Cardiac septum (tissue), 1 donor: ENCODE measurements around the gene UMAD1. TPM values are rescaled to one million over a fixed set of nuclear protein-coding genes. Genes with fewer than 3 reads are reported as not detected.
"Not testable (repeated sequence)": the region's sequence is repeated elsewhere in the genome, so short reads cannot be mapped to it uniquely, and the experiment has no call there.

Experiments used
- DNase-seq: peaks from one replicate; pipeline ENCODE4 v3.0.0-alpha.2; 2020; ENCODE audit warnings: low spot score
- intact Hi-C: fragments of 100-400 bp; cut with DNase I; formaldehyde crosslinking; loops from one replicate; pipeline ENCODE4 v1.14.0; 2022
- total RNA-seq: library from RNA; stranded (reverse); fragmentation: NEBNext Ultra II Directional; extraction: Animal tissue kit (Norgen Biotek cat#: 25700); gene quantifications from one replicate; pipeline ENCODE4 v1.2.1, GENCODE V29; 2021
- donor health status: DM: no; HTN: no; CAD: no.

UMAD1 gene
- total RNA-seq, 1 donor from 2014 or later: 16.3 TPM

- intact Hi-C loops: no loop called here
- DNase-seq: no peak
Measured at GRCh38 chr7:7783001-7783400, 142.4 kb downstream of the UMAD1 start.

GRCh38 chr7:7785344-7785973, 144.9 kb downstream of the UMAD1 start:
- intact Hi-C loops: no loop called here
- no peak for DNase-seq

- intact Hi-C loops: no loop called here
- DNase-seq: no peak
Measured at GRCh38 chr7:7786595-7786994, 146.0 kb downstream of the UMAD1 start.

DNA sequence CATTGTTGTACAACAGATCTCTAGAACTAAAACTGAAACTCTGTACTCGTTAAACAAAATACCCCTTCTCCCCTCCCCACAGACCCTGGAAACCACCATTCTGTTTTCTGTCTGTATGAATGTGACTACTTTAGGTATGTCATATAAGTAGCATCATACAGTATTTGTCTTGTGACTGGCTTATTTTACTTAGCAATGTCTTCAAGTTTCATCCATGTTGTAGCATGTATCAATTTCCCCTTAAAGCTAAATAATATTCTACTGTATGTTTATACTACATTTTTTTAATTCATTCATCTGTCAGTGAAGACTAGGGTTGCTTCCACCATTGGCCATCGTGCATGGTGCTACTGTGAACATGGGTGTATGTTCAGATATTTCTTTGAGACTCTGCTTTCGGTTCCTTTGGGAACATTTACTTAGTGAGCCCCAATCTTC, 149.0 kb downstream of the UMAD1 start:
- DNase-seq: no peak
- intact Hi-C loops: no loop called here

- no peak for DNase-seq
- intact Hi-C loops: no loop called here
Measured at GRCh38 chr7:7790041-7790741, 149.6 kb downstream of the UMAD1 start.

GRCh38 chr7:7791523-7791922, 151.0 kb downstream of the UMAD1 start:
- DNase-seq: no peak
- intact Hi-C loops: no loop called here

DNA sequence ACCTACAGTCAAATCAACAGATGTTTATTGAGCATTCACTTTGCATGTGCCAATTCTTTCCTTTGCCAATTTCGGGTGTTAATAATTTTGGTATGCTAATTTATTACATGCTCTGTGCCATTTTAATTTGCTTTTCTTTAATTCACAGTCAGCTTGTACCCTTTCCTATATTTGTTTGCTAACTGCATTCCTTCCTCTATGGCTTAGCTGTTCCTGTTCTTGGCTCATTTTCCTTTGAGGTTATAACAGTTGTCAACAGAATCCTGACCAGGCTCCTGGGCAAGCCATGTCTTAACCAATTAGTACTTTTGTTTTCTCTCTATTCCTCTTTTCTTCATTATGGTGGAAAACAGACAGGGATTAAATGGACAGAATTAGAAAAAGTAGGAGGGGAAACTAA, 151.5 kb downstream of the UMAD1 start:
- no peak for DNase-seq
- intact Hi-C loops: no loop called here

DNA sequence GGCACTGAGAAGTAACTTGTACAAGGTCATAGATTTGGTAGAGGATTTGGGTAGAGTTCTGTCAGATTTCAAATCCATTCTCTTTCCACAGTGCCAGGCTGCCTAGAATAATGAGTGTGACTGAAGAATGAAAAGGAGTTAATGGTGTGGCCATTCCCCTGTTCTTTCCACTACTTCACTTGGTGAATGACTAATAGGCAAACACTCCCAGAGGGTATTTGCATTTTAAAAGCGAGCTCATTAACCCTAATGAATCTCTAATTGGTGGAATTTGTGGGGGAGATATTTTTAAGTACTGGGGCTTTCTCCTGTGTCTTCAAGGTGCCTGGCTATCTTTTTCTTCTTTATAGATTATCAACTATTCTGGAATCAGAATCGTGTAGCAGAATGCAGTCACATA, 152.7 kb downstream of the UMAD1 start:
- no peak for DNase-seq
- intact Hi-C loops: no loop called here

DNA sequence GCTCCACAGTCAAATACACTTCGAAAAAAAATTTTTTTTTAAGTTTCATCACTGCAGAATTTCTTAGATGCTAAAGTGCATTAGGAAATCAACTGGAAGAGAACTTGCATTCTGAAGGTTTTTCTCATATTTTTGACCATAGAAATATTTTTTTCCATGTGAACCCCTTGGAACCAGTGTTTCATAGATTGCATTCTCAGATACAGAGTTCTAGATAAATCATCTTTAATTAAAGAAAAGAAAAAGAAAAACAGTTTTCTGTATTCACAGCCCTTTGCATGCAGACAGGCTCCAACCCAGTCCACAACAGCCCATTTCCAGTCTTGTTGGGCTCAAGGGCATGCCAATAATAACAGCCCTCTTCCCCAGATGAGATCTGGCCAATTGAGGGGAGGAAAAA, 153.4 kb downstream of the UMAD1 start:
- intact Hi-C loops: no loop called here
- no peak for DNase-seq

DNA sequence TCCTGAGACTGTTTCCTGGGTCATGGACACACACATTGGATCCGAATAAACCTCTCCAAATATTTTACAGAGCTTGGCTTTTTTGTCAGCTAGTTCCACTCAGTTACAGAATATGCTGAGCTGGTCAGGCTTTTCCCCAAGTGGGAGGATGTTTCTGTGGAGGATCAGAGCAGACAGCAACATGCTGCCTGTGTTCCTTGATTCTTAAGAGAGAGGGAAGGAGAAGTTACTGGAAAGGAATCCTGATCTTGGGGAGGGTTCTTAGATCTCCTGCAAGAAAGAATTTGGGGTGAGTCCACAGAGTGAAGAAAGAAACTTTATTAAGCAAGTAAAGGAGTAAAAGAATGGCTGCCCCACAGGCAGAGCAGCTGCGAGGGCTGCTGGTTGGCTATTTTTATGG, 154.7 kb downstream of the UMAD1 start:
- intact Hi-C loops: no loop called here
- no peak for DNase-seq

DNA sequence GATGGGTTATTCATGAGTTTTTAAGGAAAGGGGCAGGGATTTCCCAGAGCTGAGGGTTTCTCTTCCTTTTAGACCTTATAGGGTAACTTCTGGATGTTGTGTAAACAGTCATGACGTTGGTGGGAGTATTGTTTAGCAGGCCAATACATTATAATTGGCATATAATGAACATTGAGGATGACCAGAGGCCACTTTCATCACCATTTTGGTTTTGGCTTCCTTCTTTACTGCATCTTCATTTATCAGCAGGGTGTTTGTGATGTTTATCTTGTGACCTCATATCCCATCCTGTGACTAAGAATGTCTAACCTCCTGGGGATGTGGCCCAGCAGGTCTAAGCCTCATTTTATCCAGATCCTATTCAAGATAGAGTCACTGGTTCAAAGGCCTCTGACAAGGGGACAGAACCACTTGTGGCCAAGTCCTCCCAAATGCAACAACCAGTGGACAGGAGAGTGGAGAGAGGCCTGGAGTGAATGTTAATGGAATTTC, 155.1 kb downstream of the UMAD1 start:
- intact Hi-C loops: no loop called here
- no peak for DNase-seq

GRCh38 chr7:7798510-7798909, 158.0 kb downstream of the UMAD1 start:
- no peak for DNase-seq
- intact Hi-C loops: no loop called here

DNA sequence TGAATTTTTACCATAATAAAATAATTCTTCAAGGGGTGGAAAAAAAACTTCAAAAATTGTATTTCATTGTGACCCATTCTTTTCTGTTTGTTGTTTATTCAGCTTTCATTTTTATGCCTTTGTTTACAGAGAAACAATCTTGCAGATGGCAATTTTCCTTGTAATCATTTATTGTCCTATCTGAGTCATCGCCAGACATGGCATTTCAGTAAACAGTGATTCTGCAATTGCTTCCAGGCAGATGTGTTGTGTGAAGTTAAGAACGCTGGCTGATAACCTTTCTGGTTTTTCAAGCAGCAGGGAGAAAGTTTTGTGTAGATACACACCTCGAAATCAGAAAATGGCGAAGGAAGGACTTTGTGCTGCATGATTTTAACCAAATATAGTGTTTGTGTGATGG, 158.6 kb downstream of the UMAD1 start:
- intact Hi-C loops: no loop called here
- DNase-seq: no peak

GRCh38 chr7:7802531-7802930, 162.0 kb downstream of the UMAD1 start:
- intact Hi-C loops: no loop called here
- no peak for DNase-seq

- intact Hi-C loops: no loop called here
Measured at GRCh38 chr7:7803715-7804178, 163.2 kb downstream of the UMAD1 start.

DNA sequence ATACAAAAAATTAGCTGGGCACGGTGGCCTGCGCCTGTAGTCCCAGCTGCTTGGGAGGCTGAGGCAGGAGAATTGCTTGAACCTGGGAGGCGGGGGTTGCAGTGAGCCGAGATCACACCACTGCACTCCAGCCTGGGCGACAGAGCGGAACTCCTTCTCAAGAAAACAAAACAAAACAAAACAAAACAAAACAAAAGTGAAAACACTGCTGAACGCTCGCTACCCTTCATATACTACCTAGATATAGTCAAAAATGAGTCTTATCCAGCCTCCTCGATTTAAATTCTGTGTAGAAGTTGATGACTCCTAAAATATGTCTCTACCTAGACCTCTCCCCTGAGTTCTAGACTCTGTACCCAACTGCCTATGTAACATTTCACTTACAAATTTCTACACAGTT, 164.3 kb downstream of the UMAD1 start:
- DNase-seq, intact Hi-C loops: not testable (repeated sequence)

More at GRCh38 chr7:7803715-7804178, 163.2 kb downstream of the UMAD1 start:
- no peak for DNase-seq

- intact Hi-C loops: no loop called here
- DNase-seq: no peak
Measured at GRCh38 chr7:7805511-7806153, 165.1 kb downstream of the UMAD1 start.

GRCh38 chr7:7808156-7808555, 167.6 kb downstream of the UMAD1 start:
- DNase-seq: no peak
- intact Hi-C loops: no loop called here

GRCh38 chr7:7808626-7809025, 168.1 kb downstream of the UMAD1 start:
- intact Hi-C loops: no loop called here
- DNase-seq: no peak

GRCh38 chr7:7810380-7810779, 169.8 kb downstream of the UMAD1 start:
- intact Hi-C loops: no loop called here
- DNase-seq: no peak

DNA sequence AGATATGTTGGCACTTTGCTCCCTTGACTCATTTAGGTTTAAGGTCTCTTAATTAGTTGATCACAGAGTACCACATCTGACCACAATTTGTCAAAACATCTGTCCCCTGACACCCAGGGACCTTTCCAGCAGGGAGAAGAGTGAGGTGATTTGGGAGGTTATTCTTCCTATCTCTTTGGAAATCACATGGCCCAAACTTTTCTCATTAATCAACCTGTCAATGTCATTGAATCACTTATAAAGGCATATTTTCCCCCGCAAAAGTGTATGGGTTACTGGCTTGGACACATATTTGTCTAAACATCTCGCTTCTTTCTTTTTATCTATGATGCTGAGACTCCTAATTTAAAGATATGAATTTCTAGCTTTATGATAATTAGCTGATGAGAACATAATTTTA, 170.3 kb downstream of the UMAD1 start:
- no peak for DNase-seq
- intact Hi-C loops: no loop called here
